ENCODE measurements around the gene FCHSD2.

DNA sequence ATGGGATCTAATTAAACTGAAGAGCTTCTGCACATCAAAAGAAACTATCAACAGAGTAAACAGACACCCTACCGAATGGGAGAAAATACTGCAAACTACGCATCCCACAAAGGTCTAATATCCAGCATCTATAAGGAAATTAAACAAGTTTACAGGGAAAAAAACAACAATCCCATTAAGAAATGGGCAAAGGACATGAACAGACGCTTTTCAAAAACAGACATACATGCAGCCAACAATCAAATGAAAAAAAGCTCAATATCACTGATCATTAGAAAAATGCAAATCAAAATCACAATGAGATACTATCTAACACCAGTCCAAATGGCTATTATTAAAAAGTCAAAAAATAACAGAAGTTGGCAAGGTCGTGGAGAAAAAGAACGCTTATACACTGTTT lies 117.5 kb downstream of the FCHSD2 start:
- TF ChIP-seq POLR2A (IDR thresholded peaks at IDR 0.05) = no peak
- TF ChIP-seq CTCF (IDR thresholded peaks at IDR 0.05) = no peak

Measured in lower leg skin (tissue), 3 donors.